Stimulated activated CD8-positive, alpha-beta memory T cell treated with anti-CD3 and anti-CD28 coated beads, Interleukin-4, amount 100 ng/mL, for 48 hours (primary cell): ENCODE measurements around the gene MKNK2.
"Not testable (repeated sequence)": the region's sequence is repeated elsewhere in the genome, so short reads cannot be mapped to it uniquely, and the experiment has no call there.

Experiments used
- DNase-seq: peaks from one replicate; pipeline ENCODE4 v3.0.0-alpha.2; 2020

The MKNK2 gene

GRCh38 chr19:2043961-2044708, 6.9 kb downstream of the MKNK2 start:
- DNase-seq = no peak

- no peak for DNase-seq
Measured at GRCh38 chr19:2043251-2043641, 7.8 kb downstream of the MKNK2 start.

- no peak for DNase-seq
Measured at GRCh38 chr19:2042485-2043250, 8.4 kb downstream of the MKNK2 start.

- DNase-seq = peak; percentile 99
Measured at GRCh38 chr19:2041683-2042484, 9.2 kb downstream of the MKNK2 start.

GRCh38 chr19:2041433-2041682, 9.7 kb downstream of the MKNK2 start:
- DNase-seq = no peak

GRCh38 chr19:2040647-2041432, 10.2 kb downstream of the MKNK2 start:
- no peak for DNase-seq

GRCh38 chr19:2039959-2040646, 10.9 kb downstream of the MKNK2 start:
- DNase-seq = no peak

GRCh38 chr19:2039089-2039958, 11.7 kb downstream of the MKNK2 start:
- no peak for DNase-seq

GRCh38 chr19:2038284-2039088, 12.6 kb downstream of the MKNK2 start:
- no peak for DNase-seq

GRCh38 chr19:2037651-2038255, 13.3 kb downstream of the MKNK2 start:
- no peak for DNase-seq

- DNase-seq = no peak
Measured at GRCh38 chr19:2036424-2036823, 14.6 kb downstream of the MKNK2 start.

GRCh38 chr19:2035590-2035991, 15.5 kb downstream of the MKNK2 start:
- DNase-seq = no peak

GRCh38 chr19:2034729-2035589, 16.1 kb downstream of the MKNK2 start:
- peak; percentile 88 for DNase-seq

- not testable (repeated sequence) for DNase-seq
Measured at GRCh38 chr19:2034253-2034652, 16.8 kb downstream of the MKNK2 start.

- no peak for DNase-seq
Measured at GRCh38 chr19:2033825-2034159, 17.3 kb downstream of the MKNK2 start.

GRCh38 chr19:2033115-2033824, 17.8 kb downstream of the MKNK2 start:
- DNase-seq = no peak

GRCh38 chr19:2032296-2032941, 18.6 kb downstream of the MKNK2 start:
- DNase-seq = peak; percentile 64

GRCh38 chr19:2027361-2027760, 23.7 kb downstream of the MKNK2 start:
- no peak for DNase-seq
